PC-3 (cell line): ENCODE results near the gene SRGAP1.

Source experiments
- EZH2 ChIP-seq: fragments of 300-600 bp; sonication (generic); IDR thresholded peaks from one replicate; pipeline ENCODE4 v1.6.1; 2017; ENCODE audit warnings: antibody characterized with exemption, mild to moderate bottlenecking, low read length; ENCODE audit not compliant: unreplicated experiment
- EZH2phosphoT487 ChIP-seq: fragments of 300-600 bp; sonication (generic); IDR thresholded peaks from 2 replicates; pipeline ENCODE4 v1.6.1; 2018; ENCODE audit warnings: mild to moderate bottlenecking, antibody characterized with exemption, low read length, borderline replicate concordance
- TF ChIP-seq, protein P1 (sequence below): fragments of 300-600 bp; sonication (generic); conservative IDR thresholded peaks from 2 replicates; pipeline ENCODE4 v1.5.1; 2017; ENCODE audit warnings: antibody characterized with exemption, low read depth, mild to moderate bottlenecking, low read length

DNA sequence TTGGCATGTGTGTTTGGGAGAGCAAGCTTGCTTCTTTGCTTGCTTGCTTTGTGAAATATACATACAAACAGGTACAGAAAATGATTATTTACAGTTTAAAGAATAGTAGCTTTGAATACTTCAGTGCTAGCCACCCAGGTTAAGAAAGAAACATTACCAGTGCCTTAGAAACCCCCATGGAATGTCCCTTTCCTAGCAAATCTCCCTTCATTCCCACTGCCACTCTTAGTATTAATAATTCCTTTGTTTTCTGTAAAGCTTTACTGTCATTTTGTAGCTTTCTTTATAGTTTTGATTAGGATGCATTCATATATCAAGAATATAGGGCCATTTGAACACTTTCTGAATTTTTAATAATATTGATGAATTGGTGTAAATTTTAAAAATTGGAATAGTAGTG, 9.5 kb downstream of the SRGAP1 start:
- TF ChIP-seq, protein P1, sequence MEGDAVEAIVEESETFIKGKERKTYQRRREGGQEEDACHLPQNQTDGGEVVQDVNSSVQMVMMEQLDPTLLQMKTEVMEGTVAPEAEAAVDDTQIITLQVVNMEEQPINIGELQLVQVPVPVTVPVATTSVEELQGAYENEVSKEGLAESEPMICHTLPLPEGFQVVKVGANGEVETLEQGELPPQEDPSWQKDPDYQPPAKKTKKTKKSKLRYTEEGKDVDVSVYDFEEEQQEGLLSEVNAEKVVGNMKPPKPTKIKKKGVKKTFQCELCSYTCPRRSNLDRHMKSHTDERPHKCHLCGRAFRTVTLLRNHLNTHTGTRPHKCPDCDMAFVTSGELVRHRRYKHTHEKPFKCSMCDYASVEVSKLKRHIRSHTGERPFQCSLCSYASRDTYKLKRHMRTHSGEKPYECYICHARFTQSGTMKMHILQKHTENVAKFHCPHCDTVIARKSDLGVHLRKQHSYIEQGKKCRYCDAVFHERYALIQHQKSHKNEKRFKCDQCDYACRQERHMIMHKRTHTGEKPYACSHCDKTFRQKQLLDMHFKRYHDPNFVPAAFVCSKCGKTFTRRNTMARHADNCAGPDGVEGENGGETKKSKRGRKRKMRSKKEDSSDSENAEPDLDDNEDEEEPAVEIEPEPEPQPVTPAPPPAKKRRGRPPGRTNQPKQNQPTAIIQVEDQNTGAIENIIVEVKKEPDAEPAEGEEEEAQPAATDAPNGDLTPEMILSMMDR: no peak
- TF ChIP-seq EZH2 (no peak), EZH2phosphoT487 (no peak)
